ENCODE measurements around the gene ACTR1B. TPM values are rescaled to one million over a fixed set of nuclear protein-coding genes. Genes with fewer than 3 reads are reported as not detected.
A peak's percentile ranks its signal among the peaks of the same experiment; 100 is the strongest.
"Not testable (repeated sequence)": the region's sequence is repeated elsewhere in the genome, so short reads cannot be mapped to it uniquely, and the experiment has no call there.

Gene ACTR1B
- 62.9 TPM for total RNA-seq

- intact Hi-C loops (cut with DNase I): no loop called here
- DNase-seq (ENCODE audit: low spot score) (peak; percentile 98), ATAC-seq (peak; percentile 98)
Measured at GRCh38 chr2:97663962-97664635, at the start of gene ACTR1B. Gene ACTR1B, minus strand, starts transcription at chr2:97664044. Its CDS starts 154 bp downstream, at chr2:97663890.

DNA sequence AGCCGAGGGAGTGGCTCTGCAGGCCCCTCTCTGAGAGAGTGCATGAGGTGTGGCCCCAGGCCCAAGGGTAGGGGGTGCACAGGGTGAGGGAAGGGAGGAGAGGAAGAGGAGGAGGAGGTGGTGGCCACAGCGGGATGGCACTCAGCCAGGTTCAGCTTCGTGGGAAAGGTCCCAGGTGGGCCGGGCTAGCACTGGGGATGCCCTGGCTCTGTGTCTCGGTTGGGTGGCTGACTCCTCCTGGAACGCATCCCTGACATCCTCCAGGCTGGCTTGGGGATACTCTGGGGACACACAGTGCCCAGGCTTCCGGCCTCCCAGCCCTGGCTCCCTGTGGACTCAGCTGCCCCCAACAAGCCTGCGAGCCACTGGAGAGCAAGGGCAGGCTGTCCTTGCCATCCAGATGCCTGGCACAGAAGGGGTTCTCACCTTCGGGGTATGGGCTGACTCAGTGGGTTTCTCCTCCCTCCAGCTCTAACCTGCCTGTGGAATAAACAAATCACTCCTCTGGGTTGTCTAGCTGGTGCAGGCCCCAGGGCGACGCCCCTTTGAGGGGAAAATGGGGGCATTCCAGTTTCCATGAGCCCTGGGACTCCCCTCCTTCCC lies 49.0 kb upstream of the ACTR1B start:
- peak; percentile 53 for DNase-seq (ENCODE audit: low spot score)
- no peak for ATAC-seq
- intact Hi-C loops (cut with DNase I): no loop called here

GRCh38 chr2:97712175-97712574 lies 48.3 kb upstream of the ACTR1B start:
- ATAC-seq; intact Hi-C loops (cut with DNase I): not testable (repeated sequence)
- DNase-seq (ENCODE audit: low spot score): peak; percentile 3

GRCh38 chr2:97711394-97711711 lies 47.5 kb upstream of the ACTR1B start:
- peak; percentile 30 for DNase-seq (ENCODE audit: low spot score)
- intact Hi-C loops (cut with DNase I): no loop called here
- no peak for ATAC-seq

DNA sequence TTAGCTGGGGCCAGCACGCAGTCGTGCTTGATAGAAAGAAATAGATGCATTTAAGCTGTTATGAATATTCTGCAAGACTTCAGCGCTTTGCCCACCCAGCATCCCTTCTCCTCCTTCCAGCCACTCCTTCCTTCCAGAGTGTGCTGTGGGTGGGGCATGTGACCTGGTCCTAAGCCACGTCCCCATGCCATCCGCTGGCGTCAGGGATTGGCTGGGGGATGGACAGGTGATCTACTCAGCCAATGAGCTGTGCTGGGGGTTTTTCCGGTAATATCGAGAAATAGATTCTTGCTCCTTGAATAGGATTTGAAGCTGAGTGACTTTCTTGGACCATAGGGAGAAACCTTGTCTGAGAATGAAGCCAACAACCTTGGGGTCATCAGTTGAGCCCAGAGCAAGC lies 44.8 kb upstream of the ACTR1B start:
- intact Hi-C loops (cut with DNase I): no loop called here

GRCh38 chr2:97708048-97708380 lies 44.2 kb upstream of the ACTR1B start:
- intact Hi-C loops (cut with DNase I): no loop called here
- no peak for ATAC-seq
- no peak for DNase-seq (ENCODE audit: low spot score)

More for the DNA sequence above, 44.8 kb upstream of the ACTR1B start:
- DNase-seq (ENCODE audit: low spot score) (peak; percentile 8), ATAC-seq (no peak)

DNA sequence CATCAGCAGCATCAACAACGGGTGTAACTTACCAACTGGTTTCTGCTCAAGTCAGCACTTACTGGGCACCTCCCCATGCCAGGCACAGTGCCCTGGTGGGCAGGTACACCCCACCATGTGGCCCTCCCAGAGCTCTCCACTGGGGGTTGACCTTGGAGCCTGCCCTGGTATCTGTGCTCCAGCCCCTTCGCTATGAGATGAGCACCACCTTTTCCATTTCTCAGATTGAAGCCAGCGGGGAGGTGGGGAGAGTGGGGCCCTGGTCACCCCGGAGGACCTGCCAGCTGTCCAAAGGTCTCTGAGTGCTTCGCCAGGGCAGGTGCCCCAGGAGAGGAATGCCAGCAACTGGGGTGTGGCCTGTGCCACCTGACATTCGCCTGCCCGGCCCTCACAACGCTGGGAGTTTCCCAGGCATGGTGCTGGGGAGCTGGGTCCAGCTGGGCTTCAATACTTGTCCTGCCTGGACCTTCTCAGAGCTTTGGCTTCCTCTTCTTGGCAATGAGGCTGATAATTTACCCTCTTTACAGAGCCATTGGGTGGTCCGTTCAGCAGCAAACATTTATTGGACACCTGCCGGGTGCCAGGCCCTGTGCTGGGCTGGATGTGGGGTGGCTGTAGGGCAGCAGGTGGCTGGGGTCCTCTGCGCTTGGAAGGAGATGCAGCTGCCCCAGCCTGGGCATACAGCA lies 43.7 kb upstream of the ACTR1B start:
- intact Hi-C loops (cut with DNase I): no loop called here
- DNase-seq (ENCODE audit: low spot score): no peak

DNA sequence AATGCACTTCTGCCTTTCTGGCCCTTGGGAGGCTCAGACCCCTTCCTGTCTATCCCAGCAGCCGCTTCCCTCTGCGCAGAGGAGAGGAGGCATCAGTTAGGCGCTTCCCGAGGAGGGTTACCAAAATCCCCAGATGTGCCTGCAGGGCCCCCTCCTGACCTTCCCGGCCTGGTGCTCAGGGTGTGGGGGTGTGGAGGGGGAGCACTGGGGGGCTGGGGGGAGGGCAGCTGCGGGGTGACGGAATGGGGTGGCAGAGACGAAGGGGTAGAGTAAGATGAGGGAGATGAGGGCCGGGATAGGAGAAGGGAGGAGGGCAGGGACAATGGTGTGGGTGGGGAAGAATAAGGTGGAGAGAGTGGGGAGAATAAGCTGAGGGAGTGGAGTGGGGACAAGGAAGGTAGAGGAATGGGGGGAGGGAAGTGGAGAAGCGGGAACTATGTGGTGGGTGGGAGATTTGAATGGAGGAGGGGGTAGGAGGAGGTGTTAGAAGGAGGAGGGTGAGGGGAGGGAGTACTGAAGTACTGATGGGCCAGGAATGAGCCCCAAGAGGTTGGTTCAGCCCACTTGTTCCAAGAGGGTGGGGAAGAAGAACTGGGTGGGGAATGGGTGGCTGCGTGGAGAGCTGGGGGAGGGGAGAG lies 43.0 kb upstream of the ACTR1B start:
- intact Hi-C loops (cut with DNase I): no loop called here
- no peak for ATAC-seq
- no peak for DNase-seq (ENCODE audit: low spot score)

More for the DNA sequence above, 43.7 kb upstream of the ACTR1B start:
- ATAC-seq: no peak

DNA sequence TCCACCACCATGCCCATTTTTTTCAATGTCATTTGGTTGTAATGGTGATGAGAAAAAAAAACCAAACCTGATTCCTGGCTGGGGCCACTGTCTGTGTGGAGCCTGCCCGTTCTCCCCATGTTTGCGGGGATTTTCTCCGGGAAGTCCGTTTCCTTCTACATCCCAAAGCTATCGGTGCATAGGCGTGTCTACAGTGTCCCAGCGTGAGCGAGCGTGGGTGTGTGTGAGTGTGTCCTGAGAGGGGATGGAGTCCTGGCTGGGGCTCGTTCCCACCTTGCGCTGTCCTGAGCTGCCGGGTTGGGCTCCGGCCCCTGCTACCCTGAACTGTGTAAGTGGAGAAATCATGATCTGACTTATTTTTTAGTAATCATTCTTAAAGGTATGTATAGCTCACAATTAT lies 42.3 kb upstream of the ACTR1B start:
- intact Hi-C loops (cut with DNase I): no loop called here
- DNase-seq (ENCODE audit: low spot score) (no peak), ATAC-seq (no peak)

DNA sequence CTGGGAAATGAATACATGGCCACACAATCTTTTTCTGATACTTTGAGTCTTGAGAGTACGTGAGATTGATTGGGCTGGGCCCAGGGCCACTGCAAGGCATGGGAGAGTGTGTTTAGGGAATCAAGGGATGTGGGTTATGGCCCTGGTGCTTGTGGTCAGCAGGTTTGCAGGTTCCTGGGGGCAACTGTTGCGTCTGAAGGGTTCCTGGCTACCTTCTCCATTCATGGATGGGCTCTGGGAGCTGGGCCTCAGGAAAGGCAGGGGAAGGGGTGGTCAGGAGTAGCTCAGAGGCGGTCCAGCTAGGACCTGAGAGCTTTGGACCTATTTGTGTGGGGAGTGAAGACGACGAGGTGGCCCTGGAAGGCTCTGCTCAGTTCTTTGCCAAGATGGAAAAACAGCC lies 41.1 kb upstream of the ACTR1B start:
- intact Hi-C loops (cut with DNase I): no loop called here
- DNase-seq (ENCODE audit: low spot score) (no peak), ATAC-seq (no peak)

DNA sequence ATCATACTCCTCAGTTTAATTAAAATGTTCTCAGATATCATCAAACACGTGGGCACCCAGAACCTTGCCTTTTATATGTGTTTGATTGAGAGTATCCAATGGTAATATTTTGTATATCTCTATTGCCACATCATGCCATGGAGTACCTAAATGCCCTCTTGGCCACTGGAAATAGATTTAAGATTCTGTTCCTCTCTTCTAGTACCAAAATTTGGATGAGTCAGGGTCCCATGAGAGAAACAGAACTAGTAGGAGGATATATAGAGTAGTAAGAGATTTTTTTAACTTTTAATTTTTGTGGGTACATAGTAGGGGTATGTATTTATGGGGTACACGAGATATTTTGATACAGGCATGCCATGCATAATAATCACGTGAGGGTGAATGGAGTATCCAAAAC lies 39.9 kb upstream of the ACTR1B start:
- intact Hi-C loops (cut with DNase I): no loop called here
- DNase-seq (ENCODE audit: low spot score) (no peak), ATAC-seq (no peak)

DNA sequence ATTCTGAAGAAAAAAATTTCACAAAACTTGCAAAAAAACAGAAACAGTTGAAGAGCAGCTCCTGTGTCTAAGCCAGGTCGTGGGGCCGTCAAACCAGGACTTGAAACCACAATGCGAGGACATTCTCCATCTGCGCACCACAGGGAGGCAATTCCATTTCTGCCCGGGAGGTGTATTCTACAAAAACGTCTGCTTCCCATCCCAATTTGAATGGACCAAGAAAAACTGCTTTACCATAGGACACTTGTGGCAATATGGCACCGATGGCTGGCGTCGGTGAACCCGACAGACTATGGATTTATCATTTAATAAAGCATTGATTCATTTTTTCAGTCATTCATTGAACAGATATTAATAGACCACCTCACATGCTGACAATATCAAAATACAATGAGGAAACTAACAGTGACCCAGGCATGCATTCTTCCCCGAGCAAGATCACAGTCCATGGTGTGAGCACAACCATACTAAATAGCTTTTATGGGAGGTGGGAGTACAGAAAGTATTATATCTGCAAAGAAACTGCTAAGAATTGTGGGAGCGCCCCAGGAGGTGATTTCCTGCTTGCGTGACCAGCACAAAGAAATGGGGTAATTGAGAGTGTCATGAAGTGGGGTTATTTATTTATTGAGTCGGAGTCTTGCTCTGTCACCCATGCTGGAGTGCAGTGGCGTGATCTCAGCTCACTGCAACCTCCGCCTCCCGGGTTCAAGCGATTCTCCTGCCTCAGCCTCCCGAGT lies 39.1 kb upstream of the ACTR1B start:
- no peak for DNase-seq (ENCODE audit: low spot score)
- intact Hi-C loops (cut with DNase I): no loop called here
- ATAC-seq: no peak

DNA sequence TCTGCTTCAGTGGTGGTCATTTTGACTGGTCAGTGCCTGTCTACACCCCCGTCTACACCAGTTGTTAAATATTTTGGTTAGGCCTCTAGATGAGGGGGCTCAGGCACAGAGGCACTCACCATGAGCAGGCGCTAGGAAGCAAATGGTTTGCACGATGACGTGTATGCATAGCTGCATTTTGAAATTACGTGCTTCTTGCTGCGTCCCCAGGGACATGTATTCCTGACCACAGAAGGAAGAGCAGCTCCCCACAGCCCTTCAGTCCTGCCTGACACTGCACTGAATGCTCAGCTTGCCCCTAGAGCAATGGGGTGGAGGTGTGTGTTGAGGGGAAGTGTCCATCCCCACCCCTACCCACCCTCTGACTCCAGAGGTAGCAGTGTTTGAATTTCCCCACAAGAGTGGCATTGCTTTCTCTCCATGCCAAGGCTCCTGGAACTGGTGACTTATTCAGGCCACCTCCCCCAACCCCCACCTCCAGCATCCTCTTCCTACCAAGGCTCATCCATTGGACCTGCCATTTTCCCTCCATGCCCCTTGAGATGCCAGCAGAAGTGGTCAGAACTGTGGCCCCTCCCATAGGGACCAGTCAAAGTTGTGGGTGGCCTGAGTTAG lies 38.1 kb upstream of the ACTR1B start:
- DNase-seq (ENCODE audit: low spot score): no peak
- intact Hi-C loops (cut with DNase I): no loop called here

GRCh38 chr2:97701186-97701585 lies 37.3 kb upstream of the ACTR1B start:
- intact Hi-C loops (cut with DNase I): no loop called here
- ATAC-seq: no peak

More for the DNA sequence above, 38.1 kb upstream of the ACTR1B start:
- no peak for ATAC-seq

GRCh38 chr2:97699765-97700444 lies 36.1 kb upstream of the ACTR1B start:
- ATAC-seq (peak; percentile 52), DNase-seq (ENCODE audit: low spot score) (no peak)
- intact Hi-C loops (cut with DNase I): loop anchor here (10.0 kb wide), 2 partner anchors 105 to 1635 kb away; no protein-coding TSS in a partner anchor

More at GRCh38 chr2:97701186-97701585, 37.3 kb upstream of the ACTR1B start:
- DNase-seq (ENCODE audit: low spot score): no peak

DNA sequence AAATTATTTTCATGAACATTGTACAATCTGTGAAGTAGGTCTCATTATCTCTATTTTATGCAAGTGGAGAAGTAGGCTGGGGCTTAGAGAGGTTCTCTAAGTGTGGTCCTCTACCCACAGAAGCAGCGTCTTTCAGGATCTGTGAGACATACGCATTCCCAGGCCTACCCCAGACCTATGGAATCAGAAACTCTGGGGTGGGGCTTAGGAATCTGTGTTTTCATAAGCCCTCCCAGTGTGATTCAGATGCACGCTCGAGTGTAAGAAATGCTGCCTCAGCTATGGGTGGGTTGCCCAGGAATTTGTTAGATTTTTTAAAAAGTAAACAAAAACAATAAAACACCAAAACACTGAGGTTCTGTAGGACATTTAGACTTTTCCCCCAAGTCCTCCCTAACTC lies 34.7 kb upstream of the ACTR1B start:
- intact Hi-C loops (cut with DNase I): loop anchor here (10.0 kb wide), 2 partner anchors 104 to 1634 kb away; no protein-coding TSS in a partner anchor
- DNase-seq (ENCODE audit: low spot score): no peak
- no peak for ATAC-seq

- ATAC-seq: peak; percentile 96
- intact Hi-C loops (cut with DNase I): loop anchor here (10.0 kb wide), 2 partner anchors 103 to 1633 kb away; no protein-coding TSS in a partner anchor
- peak; percentile 96 for DNase-seq (ENCODE audit: low spot score)
Measured at GRCh38 chr2:97697252-97698235, 33.7 kb upstream of the ACTR1B start.

All from sciatic nerve (tissue), 2 donors.